Stimulated activated CD8-positive, alpha-beta memory T cell treated with anti-CD3 and anti-CD28 coated beads, Interleukin-7, amount 100 ng/mL, for 4 hours (primary cell): ENCODE results near the gene CPM.
"Not testable (repeated sequence)": the region's sequence is repeated elsewhere in the genome, so short reads cannot be mapped to it uniquely, and the experiment has no call there.

Source experiments
- DNase-seq, 2 donors: peaks; one replicate each; pipeline ENCODE4 v3.0.0-alpha.2; 2020; ENCODE audit warnings: low read depth in 2 of 2

CPM gene

DNA sequence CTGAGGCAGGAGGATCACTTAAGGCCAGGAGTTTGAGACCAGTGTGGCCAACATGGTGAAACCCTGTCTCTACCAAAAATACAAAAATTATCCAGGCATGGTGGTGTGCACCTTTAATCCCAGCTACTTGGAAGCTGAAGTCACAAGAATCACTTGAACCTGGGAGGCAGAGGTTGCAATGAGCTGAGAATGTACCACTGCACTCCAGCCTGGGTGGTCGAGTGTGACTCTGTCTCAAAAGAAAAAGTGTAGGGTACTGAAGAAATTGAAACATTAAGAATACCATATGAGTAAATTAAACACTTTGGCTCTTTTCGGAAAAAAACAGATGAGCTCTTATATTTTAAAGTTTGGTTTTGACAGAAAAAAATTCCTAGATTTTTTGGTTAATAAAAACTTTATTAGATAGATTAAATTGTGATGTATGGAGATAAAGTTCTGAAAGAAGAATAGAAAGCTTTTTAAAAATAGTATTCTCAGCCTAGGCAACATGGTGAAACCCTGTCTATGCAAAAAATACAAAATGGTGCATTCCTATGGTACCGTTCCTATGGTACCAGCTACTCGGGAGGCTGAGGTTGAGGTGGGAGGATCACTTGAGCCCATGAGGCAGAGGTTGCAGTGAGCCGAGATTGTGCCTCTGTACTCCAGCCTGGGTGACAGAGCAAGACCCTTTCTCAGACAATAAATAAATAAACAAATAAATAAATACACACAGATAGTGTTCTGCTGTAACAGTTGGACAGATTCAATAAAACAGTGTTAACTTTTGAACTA lies 104.9 kb downstream of the CPM start:
- no peak for DNase-seq

DNA sequence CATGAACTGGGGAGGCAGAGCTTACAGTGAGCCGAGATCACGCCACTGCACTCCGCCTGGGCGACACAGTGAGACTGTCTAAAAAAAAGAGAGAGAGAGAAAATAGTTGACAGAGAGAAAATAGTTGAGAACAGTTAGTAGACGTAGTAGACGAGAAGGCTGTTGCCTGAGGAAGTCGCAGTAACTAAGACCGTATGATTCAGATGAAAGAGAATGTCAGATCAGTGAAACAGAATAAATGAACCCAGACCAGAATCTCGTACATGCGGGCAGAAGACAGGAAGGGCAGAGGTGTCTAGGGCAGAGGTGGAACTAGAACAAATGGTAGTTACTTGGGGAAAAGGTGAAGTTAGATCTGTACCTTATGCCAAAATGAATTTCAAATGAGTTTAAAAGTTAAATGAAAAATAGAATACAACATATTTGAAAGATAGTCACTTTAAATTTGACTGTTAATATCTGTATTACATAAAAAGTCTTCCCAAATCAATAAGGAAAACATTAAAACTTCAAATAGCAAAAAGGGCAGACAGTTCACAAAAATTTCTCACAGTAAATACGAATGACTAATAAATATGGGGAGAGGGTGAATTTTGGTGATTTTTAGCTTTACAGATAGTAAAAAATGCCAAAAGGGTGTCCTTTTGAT lies 107.3 kb downstream of the CPM start:
- no peak for DNase-seq

DNA sequence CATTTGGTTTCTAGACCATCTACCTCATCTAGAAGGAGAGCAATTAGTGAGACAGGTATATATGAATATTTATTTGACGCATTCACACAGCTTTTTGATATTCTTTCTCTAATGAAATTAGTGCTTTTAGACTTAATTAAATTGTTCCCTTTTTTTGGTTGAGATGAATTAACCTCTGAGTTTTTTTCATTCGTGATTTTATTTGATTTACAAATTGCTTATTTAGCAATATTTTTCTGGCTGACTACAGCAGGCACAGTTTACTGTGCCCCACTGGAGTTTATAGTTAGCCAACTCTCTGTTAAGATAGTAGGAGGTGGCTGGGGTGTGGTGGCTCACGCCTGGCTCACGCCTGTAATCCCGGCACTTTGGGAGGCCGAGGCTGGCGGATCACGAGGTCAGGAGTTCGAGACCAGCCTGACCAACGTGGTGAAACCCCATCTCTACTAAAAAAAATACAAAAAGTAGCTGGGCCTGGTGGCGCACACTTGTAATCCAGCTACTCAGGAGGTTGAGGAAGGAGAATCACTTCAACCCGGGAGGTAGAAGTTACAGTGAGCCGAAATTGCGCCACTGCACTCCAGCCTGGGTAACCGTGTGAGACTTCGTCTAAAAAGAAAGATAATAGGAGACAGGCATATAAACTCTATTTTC lies 108.2 kb downstream of the CPM start:
- DNase-seq, result no peak

DNA sequence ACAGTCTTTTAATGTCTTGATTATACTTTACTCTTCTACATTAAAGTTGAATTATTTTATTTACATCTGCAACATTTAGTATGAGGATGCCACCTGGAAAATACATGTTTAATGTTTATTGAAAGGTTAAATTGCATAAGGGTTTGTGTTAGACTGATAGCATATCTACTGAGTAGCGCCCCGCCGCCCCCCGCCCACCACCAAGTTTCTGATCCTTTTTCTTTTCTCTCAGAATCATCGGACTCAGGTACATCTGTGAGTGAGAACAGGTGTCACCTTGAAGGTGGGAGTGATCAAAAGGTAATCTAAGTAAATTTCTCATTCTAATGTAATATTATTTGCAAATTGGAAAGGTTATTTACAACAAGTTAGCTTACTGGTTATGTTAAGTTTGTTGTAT lies 108.8 kb downstream of the CPM start:
- DNase-seq, result no peak

DNA sequence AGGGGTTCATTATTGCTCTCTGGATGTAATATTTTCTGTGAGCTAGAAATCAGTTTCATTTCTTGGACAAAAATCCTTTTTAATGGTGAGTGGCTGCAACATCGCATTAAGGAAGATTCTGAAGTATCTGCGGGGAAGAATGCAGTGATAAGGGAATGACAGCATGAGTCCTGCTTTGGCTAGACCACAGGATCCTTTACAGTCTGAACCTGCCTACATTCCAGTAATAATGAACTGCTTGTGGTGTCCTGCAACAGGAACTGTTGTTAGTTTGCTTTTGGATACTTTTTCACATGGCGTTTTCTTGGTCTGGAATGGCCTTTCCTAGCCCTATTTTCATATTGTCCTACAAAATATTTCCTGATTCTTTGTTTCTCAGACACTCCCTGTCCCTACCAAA lies 109.3 kb downstream of the CPM start:
- DNase-seq, result no peak

DNA sequence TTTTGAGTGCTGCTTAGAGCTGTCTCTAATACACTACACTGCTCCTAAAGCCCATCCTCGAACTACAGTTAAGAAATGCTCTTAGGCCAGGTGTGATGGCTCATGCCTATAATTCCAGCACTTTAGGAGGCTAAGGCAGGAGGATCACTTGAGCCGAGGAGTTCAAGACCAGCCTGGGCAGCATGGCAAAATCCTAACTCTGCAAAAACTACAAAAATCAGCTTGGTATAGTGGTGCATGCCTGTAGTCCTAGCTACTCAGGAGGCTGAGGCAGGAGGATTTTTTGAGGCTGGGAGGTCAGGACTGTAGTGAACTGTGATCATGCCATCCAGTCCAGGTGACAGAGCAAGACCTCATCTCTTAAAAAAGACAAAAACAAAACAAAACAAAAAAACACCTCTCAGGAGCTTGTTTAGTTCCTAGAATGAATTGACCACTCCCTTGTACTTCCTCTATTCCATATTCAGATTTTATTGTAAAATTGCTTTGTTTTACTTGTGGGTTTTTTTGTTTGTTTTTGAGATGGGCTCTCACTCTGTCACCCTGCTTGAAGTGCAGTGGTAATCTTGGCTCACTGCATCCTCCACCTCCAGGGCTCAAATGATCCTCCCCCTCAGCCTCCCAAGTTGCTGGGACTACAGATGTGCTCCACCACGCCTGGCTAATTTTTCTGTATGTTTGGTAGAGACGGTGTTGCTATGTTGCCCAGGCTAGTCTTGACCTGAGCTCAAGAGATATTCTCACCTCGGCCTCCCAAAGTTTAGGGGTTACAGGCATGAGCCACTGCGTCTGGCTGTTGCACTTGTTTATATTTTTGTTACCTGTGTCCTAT lies 111.4 kb downstream of the CPM start:
- DNase-seq, result no peak

DNA sequence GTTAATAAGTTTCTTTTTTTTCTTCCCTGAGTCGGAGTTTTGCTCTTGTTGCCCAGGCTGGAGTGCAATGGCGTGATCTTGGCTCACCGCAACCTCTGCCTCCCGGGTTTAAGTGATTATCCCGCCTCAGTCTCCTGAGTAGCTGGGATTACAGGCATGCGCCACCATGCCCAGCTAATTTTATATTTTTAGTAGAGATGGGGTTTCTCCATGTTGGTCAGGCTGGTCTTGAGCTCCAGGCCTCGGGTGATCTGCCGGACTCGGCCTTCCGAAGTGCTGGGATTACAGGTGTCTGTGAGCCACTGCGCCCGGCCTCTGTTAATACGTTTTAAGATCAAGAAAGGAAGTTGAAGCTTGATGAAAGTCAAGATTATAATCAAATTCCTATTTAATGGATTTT lies 113.5 kb downstream of the CPM start:
- not testable (repeated sequence) for DNase-seq

DNA sequence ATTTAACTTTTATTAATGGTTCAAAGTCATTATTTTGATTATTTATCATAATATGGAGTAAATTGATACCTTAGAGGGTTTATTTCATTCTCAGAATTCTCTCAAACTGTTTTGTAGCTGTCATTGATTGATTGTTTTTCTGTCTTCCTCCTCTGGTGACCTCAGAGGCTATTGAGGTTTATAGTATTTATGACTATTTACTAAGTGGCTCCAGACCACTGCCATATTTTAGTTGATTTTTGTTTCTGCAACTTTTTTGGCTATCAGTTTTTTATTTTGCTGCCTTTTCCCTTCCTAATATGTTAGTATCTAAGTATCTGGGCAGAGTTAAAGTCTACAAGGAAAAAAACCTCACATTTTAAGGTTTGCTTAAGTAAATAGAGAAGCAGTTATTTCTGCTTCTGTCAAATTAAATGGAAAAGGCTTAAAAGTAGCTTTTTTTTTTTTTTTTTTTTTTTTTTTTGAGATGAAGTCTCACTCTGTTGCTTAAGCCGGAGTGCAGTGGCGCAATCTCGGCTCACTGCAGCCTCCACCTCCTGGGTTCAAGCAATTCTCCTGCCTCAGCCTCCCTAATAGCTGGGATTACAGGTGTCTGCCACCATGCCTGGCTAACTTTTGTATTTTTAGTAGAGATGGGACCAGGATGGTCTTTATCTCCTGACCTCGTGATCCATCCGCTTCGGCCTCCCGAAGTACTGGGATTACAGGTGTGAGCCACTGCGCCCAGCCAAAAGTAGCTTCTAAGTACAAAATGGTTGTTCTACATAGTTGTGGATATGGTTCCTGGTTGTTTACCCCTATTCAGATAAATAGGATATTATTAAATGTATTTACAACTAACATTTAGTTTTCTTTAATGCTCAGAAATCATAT lies 116.8 kb downstream of the CPM start:
- DNase-seq, result no peak

DNA sequence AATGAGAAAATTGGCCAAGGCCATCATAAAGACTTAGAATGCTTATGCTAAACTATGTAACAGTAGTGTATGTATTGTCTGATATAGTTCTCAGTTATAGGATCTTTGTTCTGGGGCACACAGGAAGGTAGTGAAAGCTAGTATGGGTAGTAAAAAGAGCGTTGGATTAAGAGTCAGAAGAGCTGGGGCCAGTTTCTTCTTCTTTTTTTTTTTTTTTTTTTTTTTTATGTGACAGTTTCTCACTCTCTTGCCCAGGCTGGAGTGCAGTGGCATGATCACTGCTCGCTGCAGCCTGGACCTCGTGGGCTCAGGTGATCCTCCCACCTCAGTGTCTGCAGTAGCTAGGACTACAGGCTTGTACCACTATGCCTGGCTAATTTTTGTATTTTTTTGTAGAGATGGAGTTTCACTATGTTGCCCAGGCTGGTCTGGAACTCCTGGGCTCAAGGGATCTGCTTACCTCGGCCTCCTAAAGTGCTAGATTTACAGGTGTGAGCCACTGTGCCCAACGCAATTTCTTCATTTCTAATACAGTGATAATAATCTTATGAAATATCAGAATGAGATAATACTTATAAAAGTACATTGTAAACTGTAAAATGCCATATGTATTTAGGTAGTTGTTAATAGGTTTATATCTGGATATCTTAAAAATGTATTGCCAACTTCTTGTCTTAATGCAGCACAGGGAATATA lies 117.6 kb downstream of the CPM start:
- DNase-seq, result no peak

DNA sequence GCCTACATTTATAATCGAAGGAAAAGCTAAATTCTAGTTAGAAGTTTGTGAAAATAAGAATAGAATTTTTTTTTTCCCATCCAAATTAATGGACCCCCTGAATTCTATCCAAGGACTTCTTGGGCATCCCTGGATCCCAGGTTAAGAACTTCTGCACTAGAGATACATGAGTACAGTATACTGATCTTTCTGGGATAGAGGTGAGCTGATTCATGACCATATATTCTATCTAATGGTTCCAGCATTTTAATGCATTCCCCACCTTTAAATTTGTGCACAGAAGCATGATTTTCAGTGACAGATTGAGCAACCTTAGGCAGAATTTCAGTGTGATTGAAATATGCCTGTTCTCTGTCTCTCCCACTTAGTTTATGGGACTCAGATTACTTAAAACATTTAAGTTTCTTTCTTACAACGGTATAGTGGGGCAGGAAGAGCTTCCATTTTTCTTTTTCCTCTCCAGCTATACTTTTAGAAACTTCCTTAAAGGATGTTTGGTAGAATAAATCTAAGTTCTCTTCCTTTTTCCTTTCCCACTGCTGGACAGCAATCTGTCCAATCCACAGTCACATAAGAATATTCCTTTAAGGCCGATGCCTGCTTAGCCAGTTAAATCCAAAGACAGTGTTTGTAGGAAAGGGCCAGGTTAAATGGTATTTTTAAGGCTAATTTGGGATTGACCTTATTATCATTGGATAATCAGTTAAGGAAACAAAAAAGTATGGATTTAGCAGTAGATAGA lies 118.3 kb downstream of the CPM start:
- DNase-seq, result no peak

DNA sequence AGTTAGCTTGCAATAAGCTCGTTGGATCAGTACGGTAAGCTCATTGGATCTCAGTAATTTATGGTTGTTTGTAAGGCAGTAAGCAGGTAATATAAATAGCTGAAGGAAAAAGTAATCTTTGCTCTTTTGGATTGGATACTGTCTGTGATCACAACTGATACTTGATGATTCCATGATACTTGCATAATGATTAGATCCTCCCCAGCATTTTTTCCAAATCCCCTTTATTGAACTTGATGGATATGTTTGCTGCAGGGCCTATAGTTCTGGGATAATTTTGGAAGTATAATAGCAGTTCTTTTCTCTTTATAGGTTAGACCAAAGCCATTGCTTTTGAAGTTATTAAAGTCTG lies 119.8 kb downstream of the CPM start:
- DNase-seq, result no peak

DNA sequence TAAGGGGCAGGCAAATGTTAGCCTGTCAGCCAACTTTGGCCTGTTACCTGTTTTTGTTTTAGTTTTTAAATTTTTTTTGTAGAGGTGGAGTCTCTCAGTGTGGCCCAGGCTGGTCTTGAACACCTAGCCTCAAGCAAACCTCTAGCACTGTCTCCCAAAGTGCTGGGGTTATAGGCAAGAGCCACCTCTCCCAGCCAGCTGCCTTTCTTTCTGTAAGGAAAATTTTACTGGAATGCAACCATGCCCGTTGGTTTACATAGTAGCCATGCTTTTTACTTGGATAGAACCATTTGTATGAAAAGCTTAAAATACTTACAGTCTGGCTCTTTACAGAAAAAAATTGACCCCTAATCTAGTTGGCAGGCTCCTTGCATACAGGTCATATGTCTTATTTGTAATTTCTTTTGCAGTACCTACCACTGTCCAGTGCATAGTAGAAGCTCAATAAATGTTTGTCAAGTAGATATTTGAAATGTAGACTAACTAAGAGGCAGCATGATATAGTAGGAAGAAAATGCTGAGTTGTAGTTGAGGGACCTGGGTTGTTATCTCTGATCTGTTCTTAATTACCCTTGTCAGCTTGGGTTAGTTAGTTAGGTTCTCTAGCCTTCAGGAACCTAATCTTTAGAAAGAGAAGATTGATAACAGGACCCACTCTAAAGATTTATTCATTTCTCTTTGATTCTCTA lies 120.3 kb downstream of the CPM start:
- DNase-seq, result no peak

DNA sequence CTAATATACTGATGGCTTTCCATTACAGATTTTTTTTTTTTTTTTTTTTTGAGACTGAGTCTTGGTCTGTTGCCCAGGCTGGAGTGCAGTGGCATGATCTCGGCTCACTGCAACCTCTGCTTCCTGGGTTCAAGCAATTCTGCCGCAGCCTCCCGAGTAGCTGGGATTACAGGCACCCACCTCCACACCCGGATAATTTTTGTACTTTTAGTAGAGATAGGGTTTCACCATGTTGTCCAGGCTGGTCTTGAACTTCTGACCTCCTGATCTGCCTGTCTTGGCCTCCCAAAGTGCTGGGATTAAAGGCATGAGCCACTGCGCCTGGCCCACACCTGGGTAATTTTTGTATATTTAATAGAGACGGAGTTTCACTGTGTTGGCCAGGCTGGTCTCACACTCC lies 121.4 kb downstream of the CPM start:
- not testable (repeated sequence) for DNase-seq

DNA sequence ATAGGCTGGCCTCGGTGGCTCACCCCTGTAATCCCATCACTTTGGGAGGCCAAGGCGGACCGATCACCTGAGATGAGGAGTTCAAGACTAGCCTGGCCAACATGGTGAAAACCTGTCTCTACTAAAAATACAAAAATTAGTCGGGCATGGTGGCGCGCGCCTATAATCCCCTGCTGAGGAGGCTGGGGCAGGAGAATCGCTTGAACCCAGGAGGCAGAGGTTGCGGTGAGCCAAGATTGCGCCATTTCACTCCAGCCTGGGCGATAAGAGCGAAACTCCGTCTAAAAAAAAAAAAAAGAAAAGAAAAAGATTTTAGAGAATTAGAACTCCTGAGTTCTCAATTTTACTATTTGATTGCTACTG lies 123.0 kb downstream of the CPM start:
- DNase-seq, result not testable (repeated sequence)

DNA sequence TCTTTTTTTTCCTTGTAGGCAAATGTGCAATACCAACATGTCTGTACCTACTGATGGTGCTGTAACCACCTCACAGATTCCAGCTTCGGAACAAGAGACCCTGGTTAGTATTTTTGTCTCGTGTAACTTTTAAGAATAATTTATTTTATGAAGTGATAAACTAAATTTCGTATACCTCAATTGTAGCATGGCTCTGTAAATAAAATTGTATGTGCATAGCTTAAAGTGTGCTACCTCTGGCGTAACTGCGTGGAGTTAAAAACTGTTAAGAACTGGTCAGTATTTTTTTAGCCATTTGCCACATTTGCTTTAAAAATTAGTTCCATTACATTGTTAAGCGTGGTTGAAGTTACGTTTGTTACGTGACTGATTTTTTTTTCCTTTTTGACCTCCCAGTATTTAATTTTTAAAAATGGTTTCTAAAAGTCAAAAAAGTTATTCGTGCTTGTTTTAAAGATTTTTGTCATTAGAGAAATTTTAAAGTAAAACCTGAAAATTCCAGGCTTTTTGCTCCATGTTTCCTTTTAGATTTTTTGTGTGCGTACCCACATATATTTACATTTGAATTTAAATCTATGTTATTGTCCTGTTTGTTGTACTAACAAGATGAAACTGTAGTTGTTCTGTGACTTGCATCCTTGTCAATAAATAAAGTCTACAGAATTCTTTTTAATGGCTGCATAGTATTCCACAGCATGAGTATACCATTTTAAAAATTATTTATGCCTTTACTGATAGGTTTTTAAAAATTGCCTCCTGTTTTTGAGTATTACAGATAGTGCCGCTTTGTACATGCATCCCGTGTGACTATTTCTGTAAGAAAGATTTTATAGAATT lies 123.6 kb downstream of the CPM start:
- DNase-seq, result no peak

DNA sequence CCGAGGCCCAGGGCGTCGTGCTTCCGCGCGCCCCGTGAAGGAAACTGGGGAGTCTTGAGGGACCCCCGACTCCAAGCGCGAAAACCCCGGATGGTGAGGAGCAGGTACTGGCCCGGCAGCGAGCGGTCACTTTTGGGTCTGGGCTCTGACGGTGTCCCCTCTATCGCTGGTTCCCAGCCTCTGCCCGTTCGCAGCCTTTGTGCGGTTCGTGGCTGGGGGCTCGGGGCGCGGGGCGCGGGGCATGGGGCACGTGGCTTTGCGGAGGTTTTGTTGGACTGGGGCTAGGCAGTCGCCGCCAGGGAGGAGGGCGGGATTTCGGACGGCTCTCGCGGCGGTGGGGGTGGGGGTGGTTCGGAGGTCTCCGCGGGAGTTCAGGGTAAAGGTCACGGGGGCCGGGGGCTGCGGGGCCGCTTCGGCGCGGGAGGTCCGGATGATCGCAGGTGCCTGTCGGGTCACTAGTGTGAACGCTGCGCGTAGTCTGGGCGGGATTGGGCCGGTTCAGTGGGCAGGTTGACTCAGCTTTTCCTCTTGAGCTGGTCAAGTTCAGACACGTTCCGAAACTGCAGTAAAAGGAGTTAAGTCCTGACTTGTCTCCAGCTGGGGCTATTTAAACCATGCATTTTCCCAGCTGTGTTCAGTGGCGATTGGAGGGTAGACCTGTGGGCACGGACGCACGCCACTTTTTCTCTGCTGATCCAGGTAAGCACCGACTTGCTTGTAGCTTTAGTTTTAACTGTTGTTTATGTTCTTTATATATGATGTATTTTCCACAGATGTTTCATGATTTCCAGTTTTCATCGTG lies 124.4 kb downstream of the CPM start:
- peak; percentile 33 to 55 for DNase-seq

DNA sequence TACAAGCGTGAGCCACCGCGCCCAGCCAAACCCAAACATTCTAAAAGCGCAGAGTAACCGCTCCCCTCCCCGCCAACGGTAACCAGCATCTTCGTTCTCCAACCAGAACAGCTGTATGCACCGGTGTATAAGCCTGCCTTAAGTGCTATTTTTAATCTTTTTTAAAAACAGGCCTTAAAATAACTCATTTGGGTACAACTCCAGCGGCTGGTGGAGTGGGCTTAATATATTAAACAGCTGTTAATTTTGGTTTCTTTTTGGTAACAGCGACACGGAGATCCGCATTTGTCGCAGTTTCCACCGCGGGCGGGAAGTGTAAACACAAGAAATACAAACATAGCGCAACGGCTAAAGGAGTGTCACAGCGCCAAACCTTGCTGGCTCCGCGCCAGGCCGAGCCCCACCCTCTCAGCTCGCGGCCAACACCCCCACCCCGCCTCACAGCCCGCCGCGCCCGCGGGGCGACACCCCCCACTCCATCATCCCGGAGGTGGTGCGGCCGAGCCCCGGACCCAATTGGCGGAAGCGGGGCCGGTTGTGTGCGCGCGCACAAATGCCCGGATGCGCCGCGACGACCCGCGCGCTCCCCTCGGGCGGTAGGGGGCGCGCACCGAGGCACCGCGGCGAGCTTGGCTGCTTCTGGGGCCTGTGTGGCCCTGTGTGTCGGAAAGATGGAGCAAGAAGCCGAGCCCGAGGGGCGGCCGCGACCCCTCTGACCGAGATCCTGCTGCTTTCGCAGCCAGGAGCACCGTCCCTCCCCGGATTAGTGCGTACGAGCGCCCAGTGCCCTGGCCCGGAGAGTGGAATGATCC lies 125.2 kb downstream of the CPM start, which contains the start of gene MDM2:
Gene MDM2 (plus strand): TSS at position 602 of the 812 bp plus-strand sequence. CDS start 301 bp downstream, outside the sequence.
- peak; percentile 89 to 94 for DNase-seq
